ENCODE measurements around the gene ZNF816.
"Not testable (repeated sequence)": the region's sequence is repeated elsewhere in the genome, so short reads cannot be mapped to it uniquely, and the experiment has no call there.

ZNF816 gene

GRCh38 chr19:52943134-52943883, 19.4 kb downstream of the ZNF816 start:
- Histone ChIP-seq H3K36me3 (peaks cover 0 to 4% (median 0%) of the 10 kb centered on the region in 3 donors), H3K4me1 (peaks cover 0 to 18% (median 8%) of the 10 kb centered on the region in 4 donors), H3K9me3 (peaks cover 3 to 27% (median 21%) of the 10 kb centered on the region in 3 donors), H3K27me3 (no peaks in the 10 kb centered on the region), H3K27ac (peak overlapping the region; percentile 87 to 96), H3K4me3 (peak overlapping the region; percentile 73 to 90)
- no peak for TF ChIP-seq CTCF (IDR thresholded peaks at IDR 0.05)
- peak in 1 of 2 donors; percentile 51 for DNase-seq
- intact Hi-C loops (cut with DNase I; ENCODE audit: low total_unique reads), result loop anchor here (2.0 to 10.0 kb wide), 2 partner anchors 19 to 161 kb away; partner anchors contain the start of genes ZNF160 and ZNF816

DNA sequence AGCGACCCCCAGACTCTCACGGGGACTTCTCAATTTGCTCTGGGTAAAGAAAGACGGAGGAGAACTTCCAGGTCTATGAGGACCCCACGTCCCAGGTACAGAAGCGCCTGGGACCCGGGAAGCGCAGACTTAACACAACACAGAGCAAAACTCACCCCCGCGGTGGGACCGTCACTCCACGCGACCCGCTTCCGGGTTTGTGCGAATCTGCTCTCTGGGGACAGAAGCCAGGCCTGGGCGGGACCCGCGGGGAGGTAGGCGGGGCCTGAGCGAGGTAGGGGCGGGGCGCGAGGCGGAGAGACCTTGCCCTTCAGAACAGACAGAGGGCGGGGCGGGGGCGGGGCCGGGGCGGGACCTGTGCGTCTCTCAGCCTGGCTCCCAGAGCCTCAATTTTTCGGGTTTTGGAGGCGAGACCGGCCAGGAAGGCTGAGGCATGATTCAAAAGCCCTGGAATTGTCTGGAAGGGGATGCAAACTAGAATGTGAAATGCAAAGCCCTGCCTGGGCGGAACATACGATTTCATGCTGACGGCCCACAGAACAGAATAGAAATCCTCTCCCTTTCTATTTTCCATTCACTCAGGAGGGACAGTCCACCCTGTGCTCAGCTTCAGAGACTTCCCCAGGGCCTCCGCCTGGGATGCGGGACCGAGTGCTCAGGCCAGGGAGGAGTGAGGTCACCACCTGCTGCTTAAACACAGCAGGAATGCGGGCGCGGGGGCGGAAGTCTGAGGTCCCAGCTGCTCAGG, 20.1 kb downstream of the ZNF816 start:
- no peaks in the 10 kb centered on the region for H3K27me3 ChIP-seq
- H3K9me3 ChIP-seq, result peaks cover 0 to 19% (median 14%) of the 10 kb centered on the region in 3 donors
- peak overlapping the region; percentile 73 to 90 for H3K4me3 ChIP-seq
- DNase-seq, result peak; percentile 89 to 97
- intact Hi-C loops (cut with DNase I; ENCODE audit: low total_unique reads), result loop anchor here (2.0 to 10.0 kb wide), 2 partner anchors 20 to 162 kb away; partner anchors contain the start of genes ZNF160 and ZNF816
- peak overlapping the region; percentile 87 to 96 for H3K27ac ChIP-seq
- peaks cover 0 to 20% (median 9%) of the 10 kb centered on the region in 4 donors for H3K4me1 ChIP-seq
- TF ChIP-seq CTCF (IDR thresholded peaks at IDR 0.05), result no peak
- no peaks in the 10 kb centered on the region for H3K36me3 ChIP-seq

- Histone ChIP-seq H3K4me1 (peaks cover 0 to 20% (median 9%) of the 10 kb centered on the region in 4 donors), H3K27ac (peak overlapping the region; percentile 87 to 96), H3K36me3 (peaks cover 0 to 5% (median 1%) of the 10 kb centered on the region in 3 donors), H3K27me3 (no peaks in the 10 kb centered on the region), H3K4me3 (peak overlapping the region; percentile 73 to 90), H3K9me3 (peaks cover 0 to 13% (median 8%) of the 10 kb centered on the region in 3 donors)
- DNase-seq, result peak; percentile 38 to 71
- TF ChIP-seq CTCF (IDR thresholded peaks at IDR 0.05), result no peak
- intact Hi-C loops (cut with DNase I; ENCODE audit: low total_unique reads), result loop anchor here (2.0 to 10.0 kb wide), 2 partner anchors 21 to 163 kb away; partner anchors contain the start of genes ZNF160 and ZNF816
Measured at GRCh38 chr19:52941941-52942385, 20.7 kb downstream of the ZNF816 start.

DNA sequence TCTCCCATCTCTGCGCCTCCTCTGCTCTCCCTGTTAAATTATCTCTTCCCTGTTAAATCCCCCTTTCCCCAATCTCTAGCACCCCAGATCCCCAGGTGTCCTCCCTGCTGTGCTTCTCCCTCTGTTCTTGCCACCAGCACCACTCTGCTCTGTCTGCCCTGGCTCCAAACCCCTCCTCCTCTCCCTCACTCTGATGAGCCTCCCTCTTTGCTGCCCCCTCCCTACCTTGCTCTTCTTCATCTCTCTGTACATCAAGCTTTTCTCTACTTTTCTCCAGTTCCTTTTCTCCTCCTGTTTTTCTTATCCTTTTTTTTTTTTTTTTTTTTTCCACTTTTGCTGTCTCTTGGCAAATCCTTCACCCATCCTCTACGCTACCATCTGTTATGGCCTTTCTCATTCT, 21.2 kb downstream of the ZNF816 start:
- DNase-seq, result peak in 1 of 2 donors; percentile 9
- Histone ChIP-seq H3K4me3 (peak overlapping the region; percentile 73 to 90), H3K27ac (peak overlapping the region; percentile 87 to 96), H3K4me1 (peaks cover 0 to 20% (median 9%) of the 10 kb centered on the region in 4 donors)
- intact Hi-C loops (cut with DNase I; ENCODE audit: low total_unique reads), result loop anchor here (10.0 kb wide), 1 partner anchor 163 kb away; the partner anchor contains the start of gene ZNF160
- not testable (repeated sequence) for H3K9me3 ChIP-seq, H3K27me3 ChIP-seq, H3K36me3 ChIP-seq

GRCh38 chr19:52940905-52941304, 21.8 kb downstream of the ZNF816 start:
- H3K9me3 ChIP-seq, H3K4me3 ChIP-seq, H3K27me3 ChIP-seq, H3K36me3 ChIP-seq: not testable (repeated sequence)
- intact Hi-C loops (cut with DNase I; ENCODE audit: low total_unique reads), result loop anchor here (10.0 kb wide), 1 partner anchor 164 kb away; the partner anchor contains the start of gene ZNF160
- Histone ChIP-seq H3K4me1 (peaks cover 0 to 20% (median 9%) of the 10 kb centered on the region in 4 donors), H3K27ac (peak overlapping the region in 1 of 2 donors; percentile 96)
- peak in 1 of 2 donors; percentile 20 for DNase-seq

GRCh38 chr19:52938761-52939160, 23.9 kb downstream of the ZNF816 start:
- H3K4me3 ChIP-seq, result no peak overlapping the region
- H3K27me3 ChIP-seq, result no peaks in the 10 kb centered on the region
- no peaks in the 10 kb centered on the region for H3K9me3 ChIP-seq
- intact Hi-C loops (cut with DNase I; ENCODE audit: low total_unique reads), result no loop called here
- H3K27ac ChIP-seq, result no peak overlapping the region
- peaks cover 0 to 20% (median 9%) of the 10 kb centered on the region in 4 donors for H3K4me1 ChIP-seq
- no peak for DNase-seq
- TF ChIP-seq CTCF (IDR thresholded peaks at IDR 0.05), result no peak
- peaks cover 0 to 16% (median 13%) of the 10 kb centered on the region in 3 donors for H3K36me3 ChIP-seq

Measured in tibial artery (tissue), 4 donors.